WTC11 (cell line): ENCODE results near the gene PRR15. TPM values are rescaled to one million over a fixed set of nuclear protein-coding genes. Genes with fewer than 3 reads are reported as not detected.

Source experiments
- ATAC-seq: fragments of 200-7000 bp; cut with Tn5 transposase; 2 replicates; pipeline ENCODE4 v1.10.0; 2021; ENCODE audit warnings: mild to moderate bottlenecking, moderate library complexity
- CTCF ChIA-PET: fragments of 300-600 bp; sonication (Branson Sonifier 250); formaldehyde crosslinking; loops from one replicate; lab custom pipeline; 2021; ENCODE audit warnings: antibody characterized with exemption; lab: Charles Lee
- POLR2A ChIA-PET: fragments of 350-600 bp; sonication (Branson Sonifier 250); formaldehyde crosslinking; loops from one replicate; lab custom pipeline; 2021; ENCODE audit warnings: antibody characterized with exemption; lab: Charles Lee
- DNase-seq: peaks from one replicate; pipeline ENCODE4 v3.0.0; 2021; ENCODE audit warnings: low spot score
- H3K27ac Mint-ChIP-seq: 2 replicates; pipeline ENCODE4 v1.8.0; 2021; ENCODE audit warnings: mixed read lengths
- H3K27me3 Mint-ChIP-seq: 2 replicates; pipeline ENCODE4 v1.8.0; 2021; ENCODE audit warnings: low read depth, mild to moderate bottlenecking, moderate library complexity, mixed read lengths
- H3K36me3 Mint-ChIP-seq: 2 replicates; pipeline ENCODE4 v1.8.0; 2021; ENCODE audit warnings: mixed read lengths
- H3K4me1 Mint-ChIP-seq: 2 replicates; pipeline ENCODE4 v1.8.0; 2022; ENCODE audit warnings: mixed read lengths
- H3K4me3 Mint-ChIP-seq: 2 replicates; pipeline ENCODE4 v1.8.0; 2021; ENCODE audit warnings: mild to moderate bottlenecking, moderate library complexity, mixed read lengths
- H3K9me3 Mint-ChIP-seq: 2 replicates; pipeline ENCODE4 v1.8.0; 2021; ENCODE audit warnings: mixed read lengths
- CBFB ChIP-seq: sonication (generic); formaldehyde crosslinking; IDR thresholded peaks from 2 replicates; pipeline ENCODE4 v1.8.1; 2022; ENCODE audit warnings: mild to moderate bottlenecking, low read depth, missing genetic modification reagents
- EMX1 ChIP-seq: fragments of 250-450 bp; sonication (Bioruptor Pico); IDR thresholded peaks from 2 replicates; pipeline ENCODE4 v1.8.0; 2021; ENCODE audit warnings: mild to moderate bottlenecking
- FOXJ3 ChIP-seq: sonication (generic); formaldehyde crosslinking; IDR thresholded peaks from 2 replicates; pipeline ENCODE4 v1.9.0; 2021; ENCODE audit warnings: missing genetic modification reagents, mild to moderate bottlenecking, borderline replicate concordance
- FOXK1 ChIP-seq: sonication (generic); formaldehyde crosslinking; IDR thresholded peaks from 2 replicates; pipeline ENCODE4 v1.8.0; 2022; ENCODE audit warnings: mild to moderate bottlenecking, moderate library complexity, missing genetic modification reagents
- FOXP1 ChIP-seq: sonication (generic); formaldehyde crosslinking; IDR thresholded peaks from 2 replicates; pipeline ENCODE4 v1.8.0; 2022; ENCODE audit warnings: missing genetic modification reagents, mild to moderate bottlenecking, moderate library complexity, borderline replicate concordance
- GABPB1 ChIP-seq: sonication (generic); formaldehyde crosslinking; IDR thresholded peaks from 2 replicates; pipeline ENCODE4 v1.8.1; 2023; ENCODE audit warnings: mild to moderate bottlenecking, missing genetic modification reagents
- NFATC4 ChIP-seq: fragments of 250-450 bp; sonication (Bioruptor Pico); IDR thresholded peaks from 2 replicates; pipeline ENCODE4 v1.9.0; 2021; ENCODE audit warnings: mild to moderate bottlenecking
- NR1H2 ChIP-seq: sonication (generic); formaldehyde crosslinking; IDR thresholded peaks from 2 replicates; pipeline ENCODE4 v1.9.0; 2021; ENCODE audit warnings: mild to moderate bottlenecking, moderate library complexity, missing genetic modification reagents
- TCF7 ChIP-seq: sonication (generic); formaldehyde crosslinking; IDR thresholded peaks from 2 replicates; pipeline ENCODE4 v1.8.0; 2022; ENCODE audit warnings: mild to moderate bottlenecking, low read depth, missing genetic modification reagents, moderate library complexity
- TEAD4 ChIP-seq: sonication (generic); formaldehyde crosslinking; IDR thresholded peaks from 2 replicates; pipeline ENCODE4 v1.8.0; 2022; ENCODE audit warnings: mild to moderate bottlenecking, missing genetic modification reagents
- ZNF263 ChIP-seq: sonication (generic); formaldehyde crosslinking; IDR thresholded peaks from 2 replicates; pipeline ENCODE4 v1.8.1; 2022; ENCODE audit warnings: low read depth, mild to moderate bottlenecking, moderate library complexity, missing genetic modification reagents
- ZNF423 ChIP-seq: fragments of 250-450 bp; sonication (Bioruptor Pico); IDR thresholded peaks from 2 replicates; pipeline ENCODE4 v2.1.2; 2022; ENCODE audit warnings: mild to moderate bottlenecking, moderate library complexity
- total RNA-seq: library from RNA; stranded (reverse); gene quantifications from 3 replicates; pipeline ENCODE4 v1.2.3, GENCODE V29; 2021
- TF ChIP-seq, protein P1 (sequence below): sonication (generic); formaldehyde crosslinking; IDR thresholded peaks from 2 replicates; pipeline ENCODE4 v1.8.1; 2022; ENCODE audit warnings: mild to moderate bottlenecking, moderate library complexity, missing genetic modification reagents
- TF ChIP-seq, protein P2 (sequence below): fragments of 250-450 bp; sonication (Bioruptor Pico); IDR thresholded peaks from 2 replicates; pipeline ENCODE4 v1.8.0; 2021; ENCODE audit warnings: mild to moderate bottlenecking
- TF ChIP-seq, protein P3 (sequence below): sonication (generic); formaldehyde crosslinking; IDR thresholded peaks from 2 replicates; pipeline ENCODE4 v1.8.0; 2023; ENCODE audit warnings: missing genetic modification reagents
- TF ChIP-seq, protein P4 (sequence below): fragments of 250-450 bp; sonication (Bioruptor Pico); IDR thresholded peaks from 2 replicates; pipeline ENCODE4 v1.9.0; 2021; ENCODE audit warnings: mild to moderate bottlenecking
- TF ChIP-seq, protein P5 (sequence below): sonication (generic); formaldehyde crosslinking; IDR thresholded peaks from 2 replicates; pipeline ENCODE4 v1.8.1; 2023; ENCODE audit warnings: mild to moderate bottlenecking, missing genetic modification reagents
- TF ChIP-seq, protein P6 (sequence below): fragments of 250-450 bp; sonication (Bioruptor Pico); IDR thresholded peaks from 2 replicates; pipeline ENCODE4 v2.1.2; 2022; ENCODE audit warnings: mild to moderate bottlenecking, moderate library complexity
- TF ChIP-seq, protein P7 (sequence below): fragments of 250-450 bp; sonication (Bioruptor Pico); IDR thresholded peaks from 2 replicates; pipeline ENCODE4 v1.9.0; 2021; ENCODE audit warnings: moderate library complexity, mild to moderate bottlenecking, inconsistent platforms, borderline replicate concordance

The PRR15 gene
- total RNA-seq, 1 experiment from 2014 or later = 21.2 TPM

DNA sequence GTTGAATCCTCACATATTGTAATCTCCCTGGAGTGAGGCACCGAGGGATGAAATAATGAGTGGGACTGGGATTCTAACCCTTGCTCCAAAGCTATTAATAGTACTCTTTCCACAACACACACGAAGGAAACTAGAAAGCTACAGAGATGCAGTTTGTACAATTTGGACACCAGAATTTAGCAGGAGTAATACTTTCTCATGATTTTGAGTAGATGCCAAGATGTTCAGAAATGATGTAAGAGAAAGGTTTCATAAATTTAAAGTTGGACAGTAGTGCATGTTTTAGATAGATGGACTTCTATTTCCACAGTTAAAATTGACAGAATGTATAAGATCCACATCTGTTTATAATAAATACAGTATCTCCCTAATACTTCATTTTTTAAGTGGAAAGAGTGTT lies 46.5 kb downstream of the PRR15 start (continued):
- TF ChIP-seq, protein P1, sequence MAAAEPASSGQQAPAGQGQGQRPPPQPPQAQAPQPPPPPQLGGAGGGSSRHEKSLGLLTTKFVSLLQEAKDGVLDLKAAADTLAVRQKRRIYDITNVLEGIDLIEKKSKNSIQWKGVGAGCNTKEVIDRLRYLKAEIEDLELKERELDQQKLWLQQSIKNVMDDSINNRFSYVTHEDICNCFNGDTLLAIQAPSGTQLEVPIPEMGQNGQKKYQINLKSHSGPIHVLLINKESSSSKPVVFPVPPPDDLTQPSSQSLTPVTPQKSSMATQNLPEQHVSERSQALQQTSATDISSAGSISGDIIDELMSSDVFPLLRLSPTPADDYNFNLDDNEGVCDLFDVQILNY = no peak
- TF ChIP-seq FOXK1 (CRISPR knock-in tag) (no peak), FOXJ3 (CRISPR knock-in tag) (no peak), ZNF423 (CRISPR knock-in tag) (no peak), ZNF263 (CRISPR knock-in tag) (no peak)
- TF ChIP-seq, protein P2, sequence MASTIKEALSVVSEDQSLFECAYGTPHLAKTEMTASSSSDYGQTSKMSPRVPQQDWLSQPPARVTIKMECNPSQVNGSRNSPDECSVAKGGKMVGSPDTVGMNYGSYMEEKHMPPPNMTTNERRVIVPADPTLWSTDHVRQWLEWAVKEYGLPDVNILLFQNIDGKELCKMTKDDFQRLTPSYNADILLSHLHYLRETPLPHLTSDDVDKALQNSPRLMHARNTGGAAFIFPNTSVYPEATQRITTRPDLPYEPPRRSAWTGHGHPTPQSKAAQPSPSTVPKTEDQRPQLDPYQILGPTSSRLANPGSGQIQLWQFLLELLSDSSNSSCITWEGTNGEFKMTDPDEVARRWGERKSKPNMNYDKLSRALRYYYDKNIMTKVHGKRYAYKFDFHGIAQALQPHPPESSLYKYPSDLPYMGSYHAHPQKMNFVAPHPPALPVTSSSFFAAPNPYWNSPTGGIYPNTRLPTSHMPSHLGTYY (CRISPR knock-in tag) = no peak
- TF ChIP-seq, protein P3, sequence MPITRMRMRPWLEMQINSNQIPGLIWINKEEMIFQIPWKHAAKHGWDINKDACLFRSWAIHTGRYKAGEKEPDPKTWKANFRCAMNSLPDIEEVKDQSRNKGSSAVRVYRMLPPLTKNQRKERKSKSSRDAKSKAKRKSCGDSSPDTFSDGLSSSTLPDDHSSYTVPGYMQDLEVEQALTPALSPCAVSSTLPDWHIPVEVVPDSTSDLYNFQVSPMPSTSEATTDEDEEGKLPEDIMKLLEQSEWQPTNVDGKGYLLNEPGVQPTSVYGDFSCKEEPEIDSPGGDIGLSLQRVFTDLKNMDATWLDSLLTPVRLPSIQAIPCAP (CRISPR knock-in tag) = no peak

DNA sequence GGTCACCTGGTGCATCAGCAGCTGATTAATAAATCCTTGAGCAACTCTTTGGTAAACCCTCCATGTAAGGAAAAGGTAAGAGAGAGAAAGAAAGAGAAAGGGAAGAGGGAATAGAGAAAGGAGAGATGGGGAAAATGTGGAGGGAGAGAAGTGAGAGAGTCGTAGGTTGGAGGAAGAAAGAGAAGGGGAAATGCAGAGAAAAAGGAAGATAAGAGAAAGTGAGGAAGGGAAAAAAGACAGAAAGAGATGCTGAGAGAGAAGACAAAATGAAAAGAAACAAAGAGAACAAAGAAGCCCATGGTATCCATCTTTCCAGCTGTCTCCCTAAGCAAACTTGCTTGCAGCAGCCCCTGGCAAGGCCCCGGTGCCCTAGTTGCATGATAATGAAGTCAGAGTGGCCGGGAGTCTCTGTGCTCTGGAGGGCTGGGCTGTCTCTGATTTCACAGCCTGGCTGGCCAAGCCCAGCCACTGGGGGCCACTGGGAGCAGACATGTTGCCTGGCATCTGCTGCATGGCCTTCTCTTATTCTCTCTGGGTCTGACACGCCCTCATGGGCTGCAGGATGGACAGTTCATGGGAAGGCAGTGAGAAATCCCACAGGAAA lies 48.4 kb downstream of the PRR15 start:
- ATAC-seq = peak; percentile 80
- H3K4me3 Mint-ChIP-seq = no peak overlapping the region
- TF ChIP-seq NFATC4 (CRISPR knock-in tag) = no peak
- TF ChIP-seq, all 79 proteins: peak for 0
- ChIA-PET POLR2A (no interaction called here), CTCF (interaction anchor here (0.6 to 1.0 kb wide), 4 partner anchors 50 to 650 kb away, joined by 3 read pairs; no protein-coding TSS in a partner anchor)
- H3K9me3 Mint-ChIP-seq = peaks cover 8% of the 10 kb centered on the region
- peak; percentile 48 for DNase-seq
- H3K27ac Mint-ChIP-seq = no peak overlapping the region
- H3K27me3 Mint-ChIP-seq = peaks cover 7% of the 10 kb centered on the region
- peaks cover 55% of the 10 kb centered on the region for H3K4me1 Mint-ChIP-seq
- 0 out of 2 replicates have a peak, but pooled peaks cover 4% of the 10 kb centered on the region for H3K36me3 Mint-ChIP-seq

DNA sequence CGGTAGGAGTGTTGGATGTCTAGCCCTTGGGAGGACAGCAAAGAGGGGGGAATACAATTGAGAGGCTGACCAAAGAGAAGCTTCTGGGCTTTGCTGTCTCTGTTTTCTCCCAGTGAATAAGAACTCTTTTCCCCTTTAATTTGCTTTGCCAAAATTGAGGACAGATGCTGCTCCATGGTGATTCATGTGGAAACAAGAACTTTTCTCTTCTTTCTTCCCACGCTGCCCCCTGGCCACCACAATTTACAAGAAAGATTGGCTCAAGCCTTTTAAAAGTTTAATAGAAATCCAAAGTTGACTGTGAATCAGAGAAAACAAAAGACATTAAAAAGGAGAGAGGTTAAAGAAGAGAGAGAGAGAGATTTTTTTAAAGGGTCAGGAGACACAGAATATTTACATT lies 49.0 kb downstream of the PRR15 start:
- POLR2A ChIA-PET = no interaction called here
- CTCF ChIA-PET = interaction anchor here (0.6 to 1.4 kb wide), 6 partner anchors 12 to 651 kb away, joined by 3 read pairs; no protein-coding TSS in a partner anchor
- peaks cover 51% of the 10 kb centered on the region for H3K4me1 Mint-ChIP-seq
- H3K4me3 Mint-ChIP-seq = no peak overlapping the region
- H3K27ac Mint-ChIP-seq = no peak overlapping the region
- DNase-seq (no peak), ATAC-seq (no peak)
- 0 out of 2 replicates have a peak, but pooled peaks cover 4% of the 10 kb centered on the region for H3K36me3 Mint-ChIP-seq
- H3K27me3 Mint-ChIP-seq = peaks cover 7% of the 10 kb centered on the region
- peaks cover 11% of the 10 kb centered on the region for H3K9me3 Mint-ChIP-seq
- no peak for TF ChIP-seq TEAD4
- no peak for TF ChIP-seq TCF7 (CRISPR knock-in tag)
- TF ChIP-seq, protein P4, sequence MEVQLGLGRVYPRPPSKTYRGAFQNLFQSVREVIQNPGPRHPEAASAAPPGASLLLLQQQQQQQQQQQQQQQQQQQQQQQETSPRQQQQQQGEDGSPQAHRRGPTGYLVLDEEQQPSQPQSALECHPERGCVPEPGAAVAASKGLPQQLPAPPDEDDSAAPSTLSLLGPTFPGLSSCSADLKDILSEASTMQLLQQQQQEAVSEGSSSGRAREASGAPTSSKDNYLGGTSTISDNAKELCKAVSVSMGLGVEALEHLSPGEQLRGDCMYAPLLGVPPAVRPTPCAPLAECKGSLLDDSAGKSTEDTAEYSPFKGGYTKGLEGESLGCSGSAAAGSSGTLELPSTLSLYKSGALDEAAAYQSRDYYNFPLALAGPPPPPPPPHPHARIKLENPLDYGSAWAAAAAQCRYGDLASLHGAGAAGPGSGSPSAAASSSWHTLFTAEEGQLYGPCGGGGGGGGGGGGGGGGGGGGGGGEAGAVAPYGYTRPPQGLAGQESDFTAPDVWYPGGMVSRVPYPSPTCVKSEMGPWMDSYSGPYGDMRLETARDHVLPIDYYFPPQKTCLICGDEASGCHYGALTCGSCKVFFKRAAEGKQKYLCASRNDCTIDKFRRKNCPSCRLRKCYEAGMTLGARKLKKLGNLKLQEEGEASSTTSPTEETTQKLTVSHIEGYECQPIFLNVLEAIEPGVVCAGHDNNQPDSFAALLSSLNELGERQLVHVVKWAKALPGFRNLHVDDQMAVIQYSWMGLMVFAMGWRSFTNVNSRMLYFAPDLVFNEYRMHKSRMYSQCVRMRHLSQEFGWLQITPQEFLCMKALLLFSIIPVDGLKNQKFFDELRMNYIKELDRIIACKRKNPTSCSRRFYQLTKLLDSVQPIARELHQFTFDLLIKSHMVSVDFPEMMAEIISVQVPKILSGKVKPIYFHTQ (CRISPR knock-in tag) = no peak
- TF ChIP-seq, protein P5, sequence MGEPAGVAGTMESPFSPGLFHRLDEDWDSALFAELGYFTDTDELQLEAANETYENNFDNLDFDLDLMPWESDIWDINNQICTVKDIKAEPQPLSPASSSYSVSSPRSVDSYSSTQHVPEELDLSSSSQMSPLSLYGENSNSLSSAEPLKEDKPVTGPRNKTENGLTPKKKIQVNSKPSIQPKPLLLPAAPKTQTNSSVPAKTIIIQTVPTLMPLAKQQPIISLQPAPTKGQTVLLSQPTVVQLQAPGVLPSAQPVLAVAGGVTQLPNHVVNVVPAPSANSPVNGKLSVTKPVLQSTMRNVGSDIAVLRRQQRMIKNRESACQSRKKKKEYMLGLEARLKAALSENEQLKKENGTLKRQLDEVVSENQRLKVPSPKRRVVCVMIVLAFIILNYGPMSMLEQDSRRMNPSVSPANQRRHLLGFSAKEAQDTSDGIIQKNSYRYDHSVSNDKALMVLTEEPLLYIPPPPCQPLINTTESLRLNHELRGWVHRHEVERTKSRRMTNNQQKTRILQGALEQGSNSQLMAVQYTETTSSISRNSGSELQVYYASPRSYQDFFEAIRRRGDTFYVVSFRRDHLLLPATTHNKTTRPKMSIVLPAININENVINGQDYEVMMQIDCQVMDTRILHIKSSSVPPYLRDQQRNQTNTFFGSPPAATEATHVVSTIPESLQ (CRISPR knock-in tag) = no peak
- TF ChIP-seq, protein P6, sequence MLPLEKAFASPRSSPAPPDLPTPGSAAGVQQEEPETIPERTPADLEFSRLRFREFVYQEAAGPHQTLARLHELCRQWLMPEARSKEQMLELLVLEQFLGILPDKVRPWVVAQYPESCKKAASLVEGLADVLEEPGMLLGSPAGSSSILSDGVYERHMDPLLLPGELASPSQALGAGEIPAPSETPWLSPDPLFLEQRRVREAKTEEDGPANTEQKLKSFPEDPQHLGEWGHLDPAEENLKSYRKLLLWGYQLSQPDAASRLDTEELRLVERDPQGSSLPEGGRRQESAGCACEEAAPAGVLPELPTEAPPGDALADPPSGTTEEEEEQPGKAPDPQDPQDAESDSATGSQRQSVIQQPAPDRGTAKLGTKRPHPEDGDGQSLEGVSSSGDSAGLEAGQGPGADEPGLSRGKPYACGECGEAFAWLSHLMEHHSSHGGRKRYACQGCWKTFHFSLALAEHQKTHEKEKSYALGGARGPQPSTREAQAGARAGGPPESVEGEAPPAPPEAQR (CRISPR knock-in tag) = no peak
- TF ChIP-seq, protein P1 = no peak
- no peak for TF ChIP-seq NR1H2 (CRISPR knock-in tag)
- TF ChIP-seq, protein P7, sequence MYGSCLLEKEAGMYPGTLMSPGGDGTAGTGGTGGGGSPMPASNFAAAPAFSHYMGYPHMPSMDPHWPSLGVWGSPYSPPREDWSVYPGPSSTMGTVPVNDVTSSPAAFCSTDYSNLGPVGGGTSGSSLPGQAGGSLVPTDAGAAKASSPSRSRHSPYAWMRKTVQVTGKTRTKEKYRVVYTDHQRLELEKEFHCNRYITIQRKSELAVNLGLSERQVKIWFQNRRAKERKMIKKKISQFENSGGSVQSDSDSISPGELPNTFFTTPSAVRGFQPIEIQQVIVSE (CRISPR knock-in tag) = no peak
- no peak for TF ChIP-seq EMX1
- no peak for TF ChIP-seq GABPB1 (CRISPR knock-in tag)
- TF ChIP-seq FOXP1 (CRISPR knock-in tag) = no peak
- no peak for TF ChIP-seq CBFB
- no peak for TF ChIP-seq ZNF423 (CRISPR knock-in tag)
